HepG2 (cell line): ENCODE measurements around the gene C2orf49. TPM values are rescaled to one million over a fixed set of nuclear protein-coding genes. Genes with fewer than 3 reads are reported as not detected.
A peak's percentile ranks its signal among the peaks of the same experiment; 100 is the strongest.

Source experiments
- AHR ChIP-seq: IDR thresholded peaks from 2 replicates; pipeline ENCODE4 v1.6.1; 2018; ENCODE audit warnings: missing genetic modification reagents, missing compliant biosample characterization
- ARID4A ChIP-seq: sonication (generic); formaldehyde crosslinking; IDR thresholded peaks from 2 replicates; pipeline ENCODE4 v1.5.0; 2020; ENCODE audit warnings: mild to moderate bottlenecking, missing genetic modification reagents, borderline replicate concordance
- BCLAF1 ChIP-seq: fragments of 450-650 bp; IDR thresholded peaks from 2 replicates; pipeline ENCODE4 v1.6.1; 2017; ENCODE audit warnings: mild to moderate bottlenecking
- ELF3 ChIP-seq: IDR thresholded peaks from 2 replicates; pipeline ENCODE4 v1.6.1; 2016; ENCODE audit warnings: missing genetic modification reagents, missing compliant biosample characterization
- FLYWCH1 ChIP-seq: sonication (generic); formaldehyde crosslinking; IDR thresholded peaks from 2 replicates; pipeline ENCODE4 v1.8.1; 2023; ENCODE audit warnings: mild to moderate bottlenecking, missing genetic modification reagents
- FUBP1 ChIP-seq: sonication (generic); formaldehyde crosslinking; IDR thresholded peaks from 2 replicates; pipeline ENCODE4 v1.5.1; 2020; ENCODE audit warnings: missing genetic modification reagents, mild to moderate bottlenecking, borderline replicate concordance
- HNRNPLL ChIP-seq: fragments of 200-400 bp; formaldehyde crosslinking; IDR thresholded peaks from 2 replicates; pipeline ENCODE4 v1.6.1; 2017; ENCODE audit warnings: mild to moderate bottlenecking, low read depth, low read length; ENCODE audit not compliant: poor library complexity, severe bottlenecking
- MIXL1 ChIP-seq: IDR thresholded peaks from 2 replicates; pipeline ENCODE4 v1.6.1; 2016
- RNF219 ChIP-seq: sonication (generic); formaldehyde crosslinking; IDR thresholded peaks from 2 replicates; pipeline ENCODE4 v1.5.0; 2020; ENCODE audit warnings: mild to moderate bottlenecking, missing genetic modification reagents
- SP2 ChIP-seq: sonication (generic); formaldehyde crosslinking; IDR thresholded peaks from 2 replicates; pipeline ENCODE4 v1.5.1; 2020; ENCODE audit warnings: mild to moderate bottlenecking, missing genetic modification reagents
- ZIK1 ChIP-seq: sonication (generic); formaldehyde crosslinking; IDR thresholded peaks from 2 replicates; pipeline ENCODE4 v1.5.0; 2020; ENCODE audit warnings: mild to moderate bottlenecking, low read depth, missing genetic modification reagents, borderline replicate concordance
- ZNF337 ChIP-seq: sonication (generic); formaldehyde crosslinking; IDR thresholded peaks from 2 replicates; pipeline ENCODE4 v1.5.1; 2020; ENCODE audit warnings: missing genetic modification reagents, low read depth, mild to moderate bottlenecking, borderline replicate concordance
- ZNF350 ChIP-seq: sonication (generic); formaldehyde crosslinking; IDR thresholded peaks from 2 replicates; pipeline ENCODE4 v1.4.0; 2020; ENCODE audit warnings: mild to moderate bottlenecking, low read depth, missing genetic modification reagents, borderline replicate concordance
- ZNF530 ChIP-seq: sonication (generic); formaldehyde crosslinking; IDR thresholded peaks from 2 replicates; pipeline ENCODE4 v1.5.0; 2020; ENCODE audit warnings: low read depth, mild to moderate bottlenecking, missing genetic modification reagents
- ZNF558 ChIP-seq: sonication (generic); formaldehyde crosslinking; IDR thresholded peaks from 2 replicates; pipeline ENCODE4 v1.9.0; 2022; ENCODE audit warnings: mild to moderate bottlenecking, missing genetic modification reagents, borderline replicate concordance
- ZNF644 ChIP-seq: IDR thresholded peaks from 2 replicates; pipeline ENCODE4 v1.6.1; 2016; ENCODE audit warnings: low read depth
- ZNF878 ChIP-seq: sonication (generic); formaldehyde crosslinking; IDR thresholded peaks from 2 replicates; pipeline ENCODE4 v1.8.1; 2023; ENCODE audit warnings: mild to moderate bottlenecking, missing genetic modification reagents, moderate library complexity
- polyA plus RNA-seq, 8 experiments: library from polyadenylated mRNA; depleted of rRNA in 3 of 8; stranded (reverse) in 7 of 8; unstranded in 1 of 8; fragments of >200 nt; fragmentation: Illumina TruSeq in 4 of 8; extraction: Trizol in 4 of 8; gene quantifications; 2 replicates each; pipeline versions ENCODE4 v1.2.1 to v1.2.3, GENCODE V29; 2011 to 2016; ENCODE audit warnings: low read depth in 4 of 8, missing spikeins in 1 of 8, mixed read lengths in 1 of 8; ENCODE audit not compliant: insufficient read depth in 1 of 8
- total RNA-seq, 5 experiments: library from RNA; depleted of rRNA; stranded (reverse); fragments of >200 nt; fragmentation: Illumina TruSeq; extraction: Trizol; gene quantifications; 2 replicates each; pipeline ENCODE4 v1.2.3, GENCODE V29; 2016; ENCODE audit warnings: low read depth in 1 of 5

Gene C2orf49
- total and polyA plus RNA-seq, 2 of the 13 experiments (the other 11 are each of a cell fraction or from before 2014, with no cell fraction given) = 24.7 to 28.8 TPM

GRCh38 chr2:105337122-105338019 is at the start of gene C2orf49 (continued):
- TF ChIP-seq ARID4A (CRISPR knock-in tag) (peak; percentile 88; the same call in 1 of the 2 replicates), ZNF337 (0 out of 2 replicates have a peak, but pooled peaks have one; percentile 41), AHR (CRISPR knock-in tag) (peak; percentile 28; the same call in 1 of the 2 replicates), ZIK1 (CRISPR knock-in tag) (no peak), MIXL1 (CRISPR knock-in tag) (no peak; the same call in 1 of the 2 replicates), RNF219 (CRISPR knock-in tag) (no peak), ZNF644 (CRISPR knock-in tag) (no peak), ZNF558 (CRISPR knock-in tag) (no peak), FLYWCH1 (no peak), HNRNPLL (peak; percentile 61), FUBP1 (CRISPR knock-in tag) (0 out of 2 replicates have a peak, but pooled peaks have one; percentile 57), ZNF878 (CRISPR knock-in tag) (no peak), ZNF530 (CRISPR knock-in tag) (no peak), SP2 (peak; percentile 53), BCLAF1 (no peak), ZNF350 (peak; percentile 96), ELF3 (CRISPR knock-in tag) (peak; percentile 41; the same call in 1 of the 2 replicates)
